HCT116 (cell line): Measurements from ENCODE around the gene HIVEP3. TPM values are rescaled to one million over a fixed set of nuclear protein-coding genes. Genes with fewer than 3 reads are reported as not detected.

Experiments
- ATAC-seq: fragments of 200-7000 bp; cut with Tn5 transposase; 2 replicates; pipeline ENCODE4 v1.9.1; 2020; ENCODE audit warnings: mild to moderate bottlenecking, moderate library complexity
- BruUV-seq: library from RNA; stranded (reverse); fragments of 400-500 nt; replicated peaks from 2 replicates; lab custom pipeline; 2021; lab: Mats Ljungman, UMichigan
- CTCF ChIA-PET: fragments of 300-600 bp; sonication (Branson Sonifier 250); formaldehyde crosslinking; loops from one replicate; lab custom pipeline; 2021; ENCODE audit warnings: antibody characterized with exemption; lab: Charles Lee
- POLR2A ChIA-PET: fragments of 300-600, 350-600 bp; sonication (Branson Sonifier 250); formaldehyde crosslinking; loops from one replicate; lab custom pipeline; 2021; ENCODE audit warnings: antibody characterized with exemption; lab: Charles Lee
- RAD21 ChIA-PET, 2 experiments: fragments of 300-600 bp; sonication (Branson Sonifier 250); formaldehyde crosslinking; loops; one replicate each; lab custom pipeline; 2023; ENCODE audit warnings: low total read pairs in 2 of 2; ENCODE audit not compliant: uncharacterized antibody in 2 of 2, unreplicated experiment in 2 of 2, low non-redundant PET in 1 of 2; lab: Charles Lee
- DNase-seq: peaks from one replicate; pipeline ENCODE4 v3.0.0-alpha.2; 2010; ENCODE audit warnings: low read depth, low spot score
- H2AFZ ChIP-seq: fragments of 200-600 bp; shearing (Covaris generic), sonication (generic); 2 replicates; pipeline ENCODE4 v1.6.1; 2017; ENCODE audit warnings: low read depth, mixed run types, mixed read lengths, antibody characterized with exemption, low read length; ENCODE audit not compliant: poor library complexity, severe bottlenecking
- H3K27ac ChIP-seq: 2 replicates; pipeline ENCODE4 v1.5.1; 2012; ENCODE audit warnings: low read depth, low read length
- H3K27me3 ChIP-seq: fragments of 200-600 bp; sonication (generic); 2 replicates; pipeline ENCODE4 v1.6.1; 2016; ENCODE audit warnings: mixed run types, low read length, mixed read lengths; ENCODE audit not compliant: insufficient read depth
- H3K36me3 ChIP-seq, 2 experiments: fragments of 200-500 bp in 1 of 2; fragments of 200-600 bp in 1 of 2; sonication (Bioruptor generic) in 1 of 2; sonication (generic) in 1 of 2; 2 replicates each; pipeline versions ENCODE4 v1.5.1 to v1.6.1; 2014 to 2016; ENCODE audit warnings: low read length in 2 of 2, inconsistent platforms in 1 of 2, mixed read lengths in 1 of 2, mixed run types in 1 of 2; ENCODE audit not compliant: insufficient read depth in 2 of 2, control insufficient read depth in 1 of 2
- H3K4me1 ChIP-seq, 2 experiments: fragments of 200-600 bp in 1 of 2; sonication (generic) in 1 of 2; 2 replicates each; pipeline versions ENCODE4 v1.5.1 to v1.6.1; 2012 to 2017; ENCODE audit warnings: low read length in 2 of 2, inconsistent platforms in 1 of 2, mild to moderate bottlenecking in 1 of 2, mixed read lengths in 1 of 2, mixed run types in 1 of 2, moderate library complexity in 1 of 2; ENCODE audit not compliant: insufficient read depth in 2 of 2, control insufficient read depth in 1 of 2
- H3K4me2 ChIP-seq: fragments of 200-600 bp; sonication (generic); 2 replicates; pipeline ENCODE4 v1.6.1; 2017; ENCODE audit warnings: mixed run types, low read length, mixed read lengths
- H3K4me3 ChIP-seq, 2 experiments: fragments of 200-600 bp in 1 of 2; sonication (generic) in 1 of 2; replicated peaks in 1 of 2; 2 replicates each; pipeline ENCODE4 v1.5.1; 2011 to 2016; ENCODE audit warnings: low read length in 2 of 2, control low read depth in 1 of 2, low read depth in 1 of 2, mild to moderate bottlenecking in 1 of 2, mixed read lengths in 1 of 2, mixed run types in 1 of 2
- H3K79me2 ChIP-seq: fragments of 200-600 bp; sonication (generic); 2 replicates; pipeline ENCODE4 v1.6.1; 2017; ENCODE audit warnings: mild to moderate bottlenecking, mixed run types, low read length, moderate library complexity, mixed read lengths; ENCODE audit not compliant: insufficient read depth
- H3K9ac ChIP-seq: fragments of 200-600 bp; sonication (generic); 2 replicates; pipeline ENCODE4 v1.6.1; 2016; ENCODE audit warnings: low read length, mixed read lengths
- H3K9me2 ChIP-seq: fragments of 200-600 bp; sonication (generic), shearing (Covaris generic); 2 replicates; pipeline ENCODE4 v1.6.1; 2017; ENCODE audit warnings: mixed run types, mild to moderate bottlenecking, moderate library complexity; ENCODE audit not compliant: insufficient read depth
- H3K9me3 ChIP-seq, 2 experiments: fragments of 200-500 bp in 1 of 2; fragments of 200-600 bp in 1 of 2; sonication (Bioruptor generic) in 1 of 2; sonication (generic) in 1 of 2; 2 replicates each; pipeline ENCODE4 v1.6.1; 2014 to 2017; ENCODE audit warnings: low read length in 2 of 2, mixed read lengths in 2 of 2, inconsistent platforms in 1 of 2, low read depth in 1 of 2, mild to moderate bottlenecking in 1 of 2, mixed run types in 1 of 2, moderate library complexity in 1 of 2; ENCODE audit not compliant: control insufficient read depth in 1 of 2, insufficient read depth in 1 of 2
- H4K20me1 ChIP-seq: fragments of 200-600 bp; sonication (generic), shearing (Covaris generic); 2 replicates; pipeline ENCODE4 v1.6.1; 2017; ENCODE audit warnings: mixed run types, mild to moderate bottlenecking, moderate library complexity; ENCODE audit not compliant: insufficient read depth
- EZH2 ChIP-seq: fragments of 200-600 bp; sonication (generic); IDR thresholded peaks from 2 replicates; pipeline ENCODE4 v1.6.1; 2017; ENCODE audit warnings: antibody characterized with exemption, mixed run types
- JUND ChIP-seq: IDR thresholded peaks from 2 replicates; pipeline ENCODE4 v1.6.1; 2012
- SP1 ChIP-seq: IDR thresholded peaks from 2 replicates; pipeline ENCODE4 v1.6.1; 2012; ENCODE audit warnings: low read depth
- SRF ChIP-seq: IDR thresholded peaks from 2 replicates; pipeline ENCODE4 v1.6.1; 2012; ENCODE audit warnings: low read depth
- YY1 ChIP-seq: IDR thresholded peaks from 2 replicates; pipeline ENCODE4 v1.6.1; 2011; ENCODE audit warnings: low read length, low read depth, moderate library complexity, mild to moderate bottlenecking; ENCODE audit not compliant: insufficient replicate concordance; ENCODE audit errors: extremely low read depth
- ZFX ChIP-seq: fragments of 450-650 bp; IDR thresholded peaks from 2 replicates; pipeline ENCODE4 v1.6.1; 2017
- ZNF274 ChIP-seq: fragments of 200-500 bp; sonication (Bioruptor generic); IDR thresholded peaks from 2 replicates; pipeline ENCODE4 v1.6.1; 2014; ENCODE audit warnings: mild to moderate bottlenecking, low read depth, low read length, inconsistent platforms
- intact Hi-C: fragments of 100-400 bp; cut with micrococcal nuclease; formaldehyde crosslinking; loops from 2 replicates; pipeline ENCODE4 v1.10.0; 2022
- total RNA-seq: library from RNA; stranded (reverse); gene quantifications from one replicate; pipeline ENCODE4 v1.2.1, GENCODE V29; 2021; ENCODE audit not compliant: unreplicated experiment
- TF ChIP-seq, protein P1 (sequence below): IDR thresholded peaks from 2 replicates; pipeline ENCODE4 v1.6.1; 2012
- TF ChIP-seq, protein P2 (sequence below), 3 experiments: fragments of 200-600 bp in 1 of 3; sonication (generic) in 1 of 3; IDR thresholded peaks in 2 of 3; conservative IDR thresholded peaks in 1 of 3; 2 replicates each; pipeline ENCODE4 v1.5.1; 2012 to 2017; ENCODE audit warnings: low read depth in 2 of 3, low read length in 2 of 3, antibody characterized with exemption in 1 of 3, borderline replicate concordance in 1 of 3, control low read depth in 1 of 3, mild to moderate bottlenecking in 1 of 3, mixed read lengths in 1 of 3, mixed run types in 1 of 3, moderate library complexity in 1 of 3; ENCODE audit not compliant: insufficient read depth in 1 of 3
- TF ChIP-seq, protein P3 (sequence below): IDR thresholded peaks from 2 replicates; pipeline ENCODE4 v1.6.1; 2011; ENCODE audit warnings: mild to moderate bottlenecking, low read length, moderate library complexity; ENCODE audit not compliant: insufficient replicate concordance; ENCODE audit errors: extremely low read depth

Gene HIVEP3
- total RNA-seq, 1 experiment from 2014 or later: 7.1 TPM

DNA sequence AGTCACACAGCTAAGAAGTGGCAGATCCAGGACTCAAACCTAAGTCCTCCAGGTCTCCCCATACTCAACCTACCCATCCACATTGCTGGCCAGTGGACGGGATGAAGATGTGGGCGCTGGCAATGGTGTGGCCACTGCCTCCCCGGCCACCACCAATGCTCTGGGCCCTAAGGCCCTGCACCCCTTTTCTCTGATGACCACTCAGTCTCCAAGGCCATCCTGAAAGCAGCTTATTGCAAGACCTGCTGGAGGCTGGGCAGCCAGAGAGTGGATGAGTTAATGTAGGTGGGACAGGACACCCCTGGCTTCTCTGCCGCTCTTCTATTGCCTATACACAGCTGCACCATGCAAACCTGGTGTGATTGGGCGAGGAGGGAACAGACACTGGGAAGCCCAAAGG, 178.7 kb downstream of the HIVEP3 start:
- Histone ChIP-seq H3K9me2 (no peaks in the 10 kb centered on the region), H3K4me1 (peaks cover 0 to 16% of the 10 kb centered on the region in 2 experiments; a peak in 3 of 4 replicates), H3K36me3 (no peaks in the 10 kb centered on the region), H3K4me2 (no peak overlapping the region), H3K79me2 (no peaks in the 10 kb centered on the region), H3K27me3 (no peaks in the 10 kb centered on the region; the same call in 1 of the 2 replicates), H3K9me3 (no peaks in the 10 kb centered on the region), H3K4me3 (no peak overlapping the region), H3K9ac (no peak overlapping the region), H4K20me1 (no peaks in the 10 kb centered on the region), H3K27ac (no peak overlapping the region), H2AFZ (no peak overlapping the region)
- TF ChIP-seq JUND: no peak
- TF ChIP-seq ZFX: no peak
- TF ChIP-seq, protein P1, sequence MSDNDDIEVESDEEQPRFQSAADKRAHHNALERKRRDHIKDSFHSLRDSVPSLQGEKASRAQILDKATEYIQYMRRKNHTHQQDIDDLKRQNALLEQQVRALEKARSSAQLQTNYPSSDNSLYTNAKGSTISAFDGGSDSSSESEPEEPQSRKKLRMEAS: no peak
- TF ChIP-seq ZNF274: no peak
- no peak for TF ChIP-seq YY1
- TF ChIP-seq EZH2: no peak
- TF ChIP-seq, protein P2, sequence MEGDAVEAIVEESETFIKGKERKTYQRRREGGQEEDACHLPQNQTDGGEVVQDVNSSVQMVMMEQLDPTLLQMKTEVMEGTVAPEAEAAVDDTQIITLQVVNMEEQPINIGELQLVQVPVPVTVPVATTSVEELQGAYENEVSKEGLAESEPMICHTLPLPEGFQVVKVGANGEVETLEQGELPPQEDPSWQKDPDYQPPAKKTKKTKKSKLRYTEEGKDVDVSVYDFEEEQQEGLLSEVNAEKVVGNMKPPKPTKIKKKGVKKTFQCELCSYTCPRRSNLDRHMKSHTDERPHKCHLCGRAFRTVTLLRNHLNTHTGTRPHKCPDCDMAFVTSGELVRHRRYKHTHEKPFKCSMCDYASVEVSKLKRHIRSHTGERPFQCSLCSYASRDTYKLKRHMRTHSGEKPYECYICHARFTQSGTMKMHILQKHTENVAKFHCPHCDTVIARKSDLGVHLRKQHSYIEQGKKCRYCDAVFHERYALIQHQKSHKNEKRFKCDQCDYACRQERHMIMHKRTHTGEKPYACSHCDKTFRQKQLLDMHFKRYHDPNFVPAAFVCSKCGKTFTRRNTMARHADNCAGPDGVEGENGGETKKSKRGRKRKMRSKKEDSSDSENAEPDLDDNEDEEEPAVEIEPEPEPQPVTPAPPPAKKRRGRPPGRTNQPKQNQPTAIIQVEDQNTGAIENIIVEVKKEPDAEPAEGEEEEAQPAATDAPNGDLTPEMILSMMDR (IDR thresholded peaks at IDR 0.05 in 2 of 3, conservative IDR thresholded peaks at IDR 0.05 in 1 of 3; ENCODE audit: borderline replicate concordance in 1 of 3, insufficient read depth in 1 of 3, low read depth in 2 of 3, low read length in 2 of 3): no peak
- TF ChIP-seq, protein P3, sequence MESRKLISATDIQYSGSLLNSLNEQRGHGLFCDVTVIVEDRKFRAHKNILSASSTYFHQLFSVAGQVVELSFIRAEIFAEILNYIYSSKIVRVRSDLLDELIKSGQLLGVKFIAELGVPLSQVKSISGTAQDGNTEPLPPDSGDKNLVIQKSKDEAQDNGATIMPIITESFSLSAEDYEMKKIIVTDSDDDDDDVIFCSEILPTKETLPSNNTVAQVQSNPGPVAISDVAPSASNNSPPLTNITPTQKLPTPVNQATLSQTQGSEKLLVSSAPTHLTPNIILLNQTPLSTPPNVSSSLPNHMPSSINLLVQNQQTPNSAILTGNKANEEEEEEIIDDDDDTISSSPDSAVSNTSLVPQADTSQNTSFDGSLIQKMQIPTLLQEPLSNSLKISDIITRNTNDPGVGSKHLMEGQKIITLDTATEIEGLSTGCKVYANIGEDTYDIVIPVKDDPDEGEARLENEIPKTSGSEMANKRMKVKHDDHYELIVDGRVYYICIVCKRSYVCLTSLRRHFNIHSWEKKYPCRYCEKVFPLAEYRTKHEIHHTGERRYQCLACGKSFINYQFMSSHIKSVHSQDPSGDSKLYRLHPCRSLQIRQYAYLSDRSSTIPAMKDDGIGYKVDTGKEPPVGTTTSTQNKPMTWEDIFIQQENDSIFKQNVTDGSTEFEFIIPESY: no peak
- TF ChIP-seq SRF: no peak
- TF ChIP-seq SP1: no peak
- RAD21 ChIA-PET: no interaction called here
- POLR2A ChIA-PET: no interaction called here
- no TSS peak for BruUV-seq
- ATAC-seq (no peak), DNase-seq (no peak)
- intact Hi-C loops: no loop called here
- CTCF ChIA-PET: no interaction called here
